Mononuclear cell (primary cell): ENCODE measurements around the gene MERTK. TPM values are rescaled to one million over a fixed set of nuclear protein-coding genes. Genes with fewer than 3 reads are reported as not detected.

ENCODE experiments used
- H3K27me3 ChIP-seq: 2 replicates; pipeline ENCODE4 v1.6.0; 2011; ENCODE audit warnings: low read length, control low read depth; ENCODE audit not compliant: insufficient read depth
- H3K4me1 ChIP-seq: 2 replicates; pipeline ENCODE4 v1.5.1; 2011; ENCODE audit warnings: mild to moderate bottlenecking, low read length, control low read depth; ENCODE audit not compliant: insufficient read depth
- H3K4me3 ChIP-seq: 2 replicates; pipeline ENCODE4 v1.5.1; 2011; ENCODE audit warnings: mild to moderate bottlenecking, low read length, moderate library complexity
- H3K9me3 ChIP-seq: 2 replicates; pipeline ENCODE4 v1.5.1; 2011; ENCODE audit warnings: low read depth, mild to moderate bottlenecking, control low read depth, low read length
- total RNA-seq: library from RNA; depleted of rRNA; stranded (reverse); fragments of >200 nt; gene quantifications from one replicate; pipeline ENCODE4 v1.2.3, GENCODE V29; 2012

MERTK gene
- total RNA-seq, 1 donor: 3.7 TPM

DNA sequence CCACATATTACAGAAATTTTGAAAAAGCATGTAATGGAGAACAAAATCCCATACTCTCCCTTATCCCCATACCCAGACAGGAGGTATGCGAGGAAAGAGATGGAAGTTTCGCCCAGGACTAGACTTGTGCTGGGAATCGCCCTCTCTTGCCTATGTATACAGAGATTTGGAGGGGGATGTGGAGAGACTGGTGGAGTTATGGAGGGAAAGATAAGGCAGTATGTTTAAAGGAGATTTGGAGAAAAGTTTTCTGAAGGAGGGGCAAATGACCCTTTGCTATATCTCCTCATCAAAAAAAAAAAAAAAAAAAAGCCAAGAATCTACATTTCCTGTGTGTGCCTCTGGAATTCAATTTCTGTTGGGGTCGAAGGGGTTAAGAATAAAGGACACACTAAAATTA is 75.3 kb downstream of the MERTK start:
- Histone ChIP-seq H3K4me1 (no peaks in the 10 kb centered on the region), H3K9me3 (peaks cover 11% of the 10 kb centered on the region), H3K27me3 (no peaks in the 10 kb centered on the region), H3K4me3 (no peak overlapping the region)

GRCh38 chr2:111975053-111975552 is 76.7 kb downstream of the MERTK start:
- no peaks in the 10 kb centered on the region for H3K4me1 ChIP-seq
- no peaks in the 10 kb centered on the region for H3K27me3 ChIP-seq
- H3K9me3 ChIP-seq: peaks cover 11% of the 10 kb centered on the region
- H3K4me3 ChIP-seq: no peak overlapping the region

DNA sequence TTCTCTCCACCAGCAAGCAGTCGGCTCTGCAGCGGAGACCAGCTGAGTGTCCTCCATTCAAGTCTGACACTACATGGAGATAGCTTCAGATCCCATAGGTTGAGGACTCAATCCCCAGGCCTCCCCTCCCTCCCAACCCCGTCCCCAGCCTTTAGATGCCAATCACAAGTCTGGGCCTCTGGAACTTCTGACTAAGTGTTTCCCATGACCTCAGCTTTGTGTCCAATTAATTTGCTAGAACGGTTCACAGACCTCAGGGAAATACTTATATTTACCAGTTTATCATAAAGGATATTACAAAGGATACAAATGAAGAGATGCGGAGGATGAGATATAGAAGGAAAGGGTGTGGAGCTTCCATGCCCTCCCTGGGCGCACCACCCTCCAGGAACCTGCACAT is 77.4 kb downstream of the MERTK start:
- no peak overlapping the region for H3K4me3 ChIP-seq
- H3K27me3 ChIP-seq: no peaks in the 10 kb centered on the region
- H3K4me1 ChIP-seq: no peaks in the 10 kb centered on the region
- H3K9me3 ChIP-seq: peaks cover 11% of the 10 kb centered on the region

DNA sequence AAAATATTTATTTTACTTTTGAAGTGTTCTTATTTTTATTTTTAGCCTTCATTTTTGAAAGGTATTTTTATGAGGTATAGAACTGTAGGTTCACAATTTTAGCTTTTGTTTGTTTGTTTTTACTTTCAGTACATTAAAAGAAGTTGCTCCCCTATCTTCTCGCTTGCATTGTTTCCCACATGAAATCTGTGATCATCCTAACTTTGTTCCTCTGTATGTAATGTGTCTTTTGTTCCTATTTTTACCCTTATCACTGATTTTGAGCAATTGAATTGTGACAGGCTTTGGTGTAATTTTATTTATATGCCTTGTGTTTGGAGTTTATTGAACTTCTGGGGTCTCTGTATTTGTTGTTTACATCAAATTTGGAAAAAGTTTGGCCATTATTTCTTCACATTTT is 78.8 kb downstream of the MERTK start:
- Histone ChIP-seq H3K4me1 (no peaks in the 10 kb centered on the region), H3K27me3 (no peaks in the 10 kb centered on the region), H3K4me3 (no peak overlapping the region), H3K9me3 (peaks cover 11% of the 10 kb centered on the region)

DNA sequence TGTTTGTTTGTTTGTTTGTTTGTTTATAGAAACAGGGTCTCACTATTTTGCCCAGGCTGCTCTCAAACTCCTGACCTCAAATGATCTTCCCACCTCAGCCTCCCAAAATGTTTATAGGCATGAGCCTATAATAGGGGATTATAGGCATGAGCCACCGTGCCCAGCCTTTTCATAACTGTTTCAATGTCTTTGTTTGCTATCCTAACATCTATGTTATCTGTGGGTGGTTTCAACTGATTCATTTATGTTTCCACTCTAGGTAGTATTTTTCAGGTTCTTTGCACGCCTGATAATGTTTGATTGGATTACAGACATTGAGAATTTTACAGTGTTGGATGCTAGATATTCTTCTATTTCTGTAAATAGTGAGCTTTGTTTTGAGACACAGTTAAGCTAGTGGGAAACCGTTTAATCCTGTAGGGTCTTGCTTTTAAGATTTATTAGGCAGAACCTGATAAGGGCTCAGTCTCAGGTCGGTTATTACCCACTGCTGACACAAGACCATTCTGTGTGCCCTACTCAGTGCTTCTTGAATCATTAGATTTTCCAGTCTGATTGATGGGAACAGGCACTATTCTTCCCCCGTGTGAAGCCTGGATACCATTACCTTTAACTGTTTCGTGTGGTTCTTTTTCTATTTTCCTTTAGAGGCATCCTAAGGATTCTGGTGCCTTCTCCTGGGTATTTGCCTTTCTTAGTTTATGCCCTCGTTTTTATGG is 80.2 kb downstream of the MERTK start:
- Histone ChIP-seq H3K9me3 (peaks cover 11% of the 10 kb centered on the region), H3K4me1 (no peaks in the 10 kb centered on the region), H3K4me3 (no peak overlapping the region), H3K27me3 (no peaks in the 10 kb centered on the region)

- no peaks in the 10 kb centered on the region for H3K27me3 ChIP-seq
- no peak overlapping the region for H3K4me3 ChIP-seq
- peaks cover 11% of the 10 kb centered on the region for H3K9me3 ChIP-seq
- H3K4me1 ChIP-seq: no peaks in the 10 kb centered on the region
Observed at GRCh38 chr2:111981666-111982065, 83.3 kb downstream of the MERTK start.

GRCh38 chr2:111982822-111983221 is 84.4 kb downstream of the MERTK start:
- Histone ChIP-seq H3K27me3 (no peaks in the 10 kb centered on the region), H3K9me3 (no peaks in the 10 kb centered on the region), H3K4me3 (no peak overlapping the region), H3K4me1 (no peaks in the 10 kb centered on the region)

DNA sequence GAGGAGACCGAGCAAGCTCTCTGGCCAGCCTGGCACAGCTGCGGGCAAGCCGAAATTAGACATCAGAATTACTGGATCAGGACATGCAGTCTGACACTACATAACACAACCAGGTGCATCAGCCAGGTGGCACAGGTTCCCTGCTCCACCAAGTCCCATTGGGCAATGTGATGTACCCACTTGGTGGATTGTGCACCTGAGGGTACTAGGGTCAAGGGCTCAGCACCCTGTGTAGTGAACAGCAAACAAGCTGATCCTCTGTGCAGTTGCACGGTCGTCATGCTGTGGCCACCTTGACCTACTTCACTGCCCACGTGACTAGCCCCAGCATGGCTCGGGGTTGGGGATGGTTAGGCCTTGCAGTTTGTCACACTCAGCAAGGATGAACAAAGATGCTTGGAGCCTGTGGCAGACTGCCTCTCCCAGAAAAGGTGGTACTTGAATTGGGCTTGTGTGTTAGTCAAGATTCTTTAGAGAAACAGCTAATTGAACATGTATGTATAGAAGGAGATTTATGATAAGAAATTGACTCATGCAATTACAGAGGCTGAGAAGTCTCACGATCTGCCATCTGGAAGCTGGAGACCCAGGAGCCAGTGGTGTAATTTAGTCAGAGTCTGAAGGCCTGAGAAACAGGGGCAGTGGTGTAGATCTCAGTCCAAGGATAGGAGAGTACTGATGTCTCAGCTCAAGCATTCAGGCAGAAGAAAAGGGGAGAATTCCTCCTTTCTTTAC is 85.2 kb downstream of the MERTK start:
- H3K4me1 ChIP-seq: no peaks in the 10 kb centered on the region
- no peaks in the 10 kb centered on the region for H3K9me3 ChIP-seq
- no peak overlapping the region for H3K4me3 ChIP-seq
- no peaks in the 10 kb centered on the region for H3K27me3 ChIP-seq

DNA sequence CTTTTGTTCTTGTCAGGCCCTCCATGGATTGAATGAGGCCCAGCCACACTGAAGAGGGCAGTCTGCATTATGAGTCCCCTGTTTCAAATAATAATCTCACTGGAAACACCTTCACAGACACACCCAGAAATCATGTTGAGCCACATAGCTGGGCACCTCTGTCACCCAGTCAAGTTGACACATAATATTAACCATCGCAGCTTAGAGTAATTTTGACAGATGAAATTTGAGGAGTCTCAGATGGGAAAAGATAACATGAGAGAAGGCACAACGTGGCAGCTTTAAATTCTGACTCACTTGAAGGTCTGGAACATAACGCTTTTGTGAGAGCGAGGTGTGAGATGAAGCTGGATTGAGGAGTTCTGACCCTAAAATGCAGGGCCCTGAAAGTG is 85.8 kb downstream of the MERTK start:
- no peak overlapping the region for H3K4me3 ChIP-seq
- no peaks in the 10 kb centered on the region for H3K4me1 ChIP-seq
- no peaks in the 10 kb centered on the region for H3K27me3 ChIP-seq
- no peaks in the 10 kb centered on the region for H3K9me3 ChIP-seq

- H3K4me3 ChIP-seq: no peak overlapping the region
- H3K9me3 ChIP-seq: no peaks in the 10 kb centered on the region
- H3K27me3 ChIP-seq: no peaks in the 10 kb centered on the region
- H3K4me1 ChIP-seq: no peaks in the 10 kb centered on the region
Observed at GRCh38 chr2:111985514-111985913, 87.1 kb downstream of the MERTK start.

DNA sequence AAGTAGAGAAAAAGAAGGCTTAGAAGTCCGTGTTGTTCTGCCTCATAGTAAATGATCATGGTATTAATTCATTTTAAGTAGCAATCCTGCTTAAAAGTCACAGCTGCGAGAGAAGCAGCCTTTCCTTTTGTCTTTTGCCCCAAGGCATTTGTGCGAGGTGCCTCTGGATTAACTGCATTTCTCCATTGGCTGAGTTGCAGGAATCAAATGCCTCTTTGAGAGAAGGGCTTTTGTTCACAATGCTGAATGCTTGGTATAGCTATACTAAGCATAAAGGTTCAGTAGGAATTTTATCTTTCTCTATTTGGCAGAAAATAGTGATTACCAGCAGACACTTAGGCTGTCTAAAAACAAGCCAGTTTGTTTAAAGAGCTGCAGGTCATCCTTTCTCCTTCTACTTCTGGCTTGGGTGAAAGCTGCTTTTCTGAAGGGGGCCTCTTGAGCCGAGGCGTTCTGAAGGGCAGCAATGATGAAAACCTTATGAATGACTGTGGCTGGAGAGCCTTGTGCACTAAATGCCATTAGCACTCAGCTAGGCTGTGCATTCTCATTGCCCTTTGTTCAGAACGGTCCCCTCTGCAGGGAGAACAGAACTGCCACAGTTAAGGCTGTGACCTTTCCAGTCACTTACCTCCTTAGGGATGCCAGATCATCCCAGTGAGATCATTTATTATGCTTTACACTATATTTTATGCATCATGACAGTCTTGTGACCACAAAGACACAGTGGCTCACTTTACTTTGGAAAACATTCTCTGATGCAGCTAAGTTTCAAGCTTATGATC is 87.9 kb downstream of the MERTK start:
- no peaks in the 10 kb centered on the region for H3K9me3 ChIP-seq
- H3K4me1 ChIP-seq: no peaks in the 10 kb centered on the region
- H3K4me3 ChIP-seq: no peak overlapping the region
- no peaks in the 10 kb centered on the region for H3K27me3 ChIP-seq

DNA sequence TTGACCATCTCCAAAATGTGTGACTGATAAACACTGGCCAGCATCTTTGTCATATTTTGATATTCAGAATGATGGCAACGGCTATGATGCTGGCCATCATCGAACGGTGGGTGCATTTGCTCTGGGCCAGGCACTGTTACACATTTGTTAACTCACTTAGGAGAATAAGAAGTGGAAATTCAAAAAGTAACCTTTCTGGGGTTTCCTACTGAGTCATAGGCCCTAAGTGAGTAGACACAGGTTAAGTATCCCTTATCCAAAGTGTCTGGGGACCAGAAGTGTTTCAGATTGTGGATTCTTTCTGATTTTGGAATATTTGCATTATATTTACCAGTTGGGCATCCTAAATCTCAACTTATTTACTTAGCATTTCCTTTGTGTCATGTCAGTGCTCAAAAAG is 92.0 kb downstream of the MERTK start:
- Histone ChIP-seq H3K4me1 (peaks cover 10% of the 10 kb centered on the region), H3K9me3 (no peaks in the 10 kb centered on the region), H3K27me3 (no peaks in the 10 kb centered on the region), H3K4me3 (no peak overlapping the region)

GRCh38 chr2:111990856-111991255 is 92.4 kb downstream of the MERTK start:
- H3K4me3 ChIP-seq: no peak overlapping the region
- no peaks in the 10 kb centered on the region for H3K9me3 ChIP-seq
- peaks cover 10% of the 10 kb centered on the region for H3K4me1 ChIP-seq
- H3K27me3 ChIP-seq: no peaks in the 10 kb centered on the region

DNA sequence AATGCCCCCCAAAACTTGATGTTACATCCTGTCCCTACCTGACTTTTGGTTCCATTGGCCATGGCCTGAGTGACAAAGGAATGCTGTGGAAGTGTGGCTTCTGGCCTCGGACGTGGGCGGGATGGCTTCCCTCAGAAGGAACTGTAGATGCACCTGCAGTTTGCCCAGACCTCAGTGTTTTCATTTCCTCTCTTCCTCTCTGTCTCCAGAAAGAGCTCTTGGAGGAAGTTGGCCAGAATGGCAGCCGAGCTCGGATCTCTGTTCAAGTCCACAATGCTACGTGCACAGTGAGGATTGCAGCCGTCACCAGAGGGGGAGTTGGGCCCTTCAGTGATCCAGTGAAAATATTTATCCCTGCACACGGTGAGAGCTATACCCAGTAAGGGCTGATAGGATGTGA is 95.6 kb downstream of the MERTK start:
- Histone ChIP-seq H3K9me3 (no peaks in the 10 kb centered on the region), H3K27me3 (no peaks in the 10 kb centered on the region), H3K4me1 (peaks cover 10% of the 10 kb centered on the region), H3K4me3 (no peak overlapping the region)

DNA sequence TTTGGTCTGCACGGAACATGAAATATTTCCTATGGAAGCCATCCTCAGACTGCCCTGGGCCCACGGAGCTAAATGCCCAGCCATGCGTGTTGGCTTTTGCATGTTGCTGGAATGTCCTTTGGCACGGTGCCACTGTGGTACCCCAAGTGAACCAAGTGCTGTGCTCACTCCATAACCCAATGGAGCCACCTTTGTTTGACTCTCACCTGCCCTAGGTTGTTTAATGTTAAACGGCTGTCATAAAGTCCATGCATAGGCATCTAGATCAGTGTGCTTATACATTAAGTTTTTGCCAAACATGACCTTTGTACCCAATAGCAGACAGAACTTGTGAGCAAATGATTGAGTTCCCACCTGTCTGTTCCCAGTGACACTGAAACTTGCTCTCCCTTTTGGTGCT is 96.7 kb downstream of the MERTK start:
- Histone ChIP-seq H3K4me1 (peaks cover 10% of the 10 kb centered on the region), H3K27me3 (no peaks in the 10 kb centered on the region), H3K9me3 (no peaks in the 10 kb centered on the region), H3K4me3 (no peak overlapping the region)
